IPS-20b (cell line): ENCODE results near the gene GOLGB1.

ENCODE experiments used
- H3K27ac ChIP-seq: one replicate; pipeline ENCODE4 v1.5.1; 2013; ENCODE audit warnings: low read length
- H3K27me3 ChIP-seq: 2 replicates; pipeline ENCODE4 v1.6.1; 2013; ENCODE audit warnings: mild to moderate bottlenecking, low read length, inconsistent platforms; ENCODE audit not compliant: insufficient read depth
- H3K36me3 ChIP-seq: 2 replicates; pipeline ENCODE4 v1.6.1; 2013; ENCODE audit warnings: low read depth, mild to moderate bottlenecking, inconsistent platforms, low read length, moderate library complexity; ENCODE audit not compliant: insufficient read depth
- H3K4me1 ChIP-seq: 2 replicates; pipeline ENCODE4 v1.6.1; 2013; ENCODE audit warnings: mild to moderate bottlenecking, control low read depth, inconsistent platforms, low read length, moderate library complexity; ENCODE audit not compliant: insufficient read depth
- H3K4me3 ChIP-seq: 2 replicates; pipeline ENCODE4 v1.5.1; 2013; ENCODE audit warnings: mild to moderate bottlenecking, low read length, inconsistent platforms
- H3K9ac ChIP-seq: 2 replicates; pipeline ENCODE4 v1.6.1; 2013; ENCODE audit warnings: low read depth, mild to moderate bottlenecking, inconsistent platforms, low read length, moderate library complexity
- H3K9me3 ChIP-seq: 2 replicates; pipeline ENCODE4 v1.6.1; 2013; ENCODE audit warnings: mild to moderate bottlenecking, low read depth, low read length, inconsistent platforms; ENCODE audit not compliant: insufficient read depth

Gene GOLGB1

GRCh38 chr3:121648219-121648958, 101.2 kb downstream of the GOLGB1 start:
- H3K4me1 ChIP-seq, result peaks cover 5% of the 10 kb centered on the region
- no peaks in the 10 kb centered on the region for H3K36me3 ChIP-seq
- no peak overlapping the region for H3K27ac ChIP-seq
- no peaks in the 10 kb centered on the region for H3K9me3 ChIP-seq
- H3K9ac ChIP-seq, result no peak overlapping the region
- no peak overlapping the region for H3K4me3 ChIP-seq
- no peaks in the 10 kb centered on the region for H3K27me3 ChIP-seq

DNA sequence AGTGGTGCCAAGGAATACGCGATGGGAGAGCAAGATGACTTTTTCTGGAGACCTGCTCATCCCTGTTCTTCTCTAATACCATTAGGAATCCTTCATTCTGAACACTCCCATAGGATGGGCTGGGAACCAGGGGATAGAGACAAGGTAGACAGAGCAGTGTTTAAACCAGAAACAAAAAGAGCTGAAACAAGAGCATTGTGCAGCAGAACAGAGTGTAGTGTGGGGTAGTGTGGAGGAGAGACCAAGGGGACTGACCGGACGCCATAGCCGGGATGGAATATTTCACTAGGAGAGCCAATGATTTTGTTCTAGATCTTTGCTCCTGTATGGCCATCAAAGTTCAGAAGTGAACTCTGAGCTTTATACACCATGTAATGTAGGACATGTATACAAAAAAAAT, 104.5 kb downstream of the GOLGB1 start:
- Histone ChIP-seq H3K27ac (no peak overlapping the region), H3K36me3 (no peaks in the 10 kb centered on the region), H3K27me3 (no peaks in the 10 kb centered on the region), H3K4me1 (peaks cover 8% of the 10 kb centered on the region), H3K4me3 (no peak overlapping the region), H3K9ac (no peak overlapping the region), H3K9me3 (no peaks in the 10 kb centered on the region)

GRCh38 chr3:121642601-121643314, 106.8 kb downstream of the GOLGB1 start:
- no peak overlapping the region for H3K9ac ChIP-seq
- no peak overlapping the region for H3K4me3 ChIP-seq
- H3K27ac ChIP-seq, result no peak overlapping the region
- H3K9me3 ChIP-seq, result no peaks in the 10 kb centered on the region
- H3K36me3 ChIP-seq, result no peaks in the 10 kb centered on the region
- H3K27me3 ChIP-seq, result no peaks in the 10 kb centered on the region
- peaks cover 11% of the 10 kb centered on the region for H3K4me1 ChIP-seq

- Histone ChIP-seq H3K27me3 (no peaks in the 10 kb centered on the region), H3K4me1 (peaks cover 11% of the 10 kb centered on the region), H3K9me3 (no peaks in the 10 kb centered on the region), H3K4me3 (no peak overlapping the region), H3K36me3 (no peaks in the 10 kb centered on the region), H3K9ac (no peak overlapping the region), H3K27ac (no peak overlapping the region)
Measured at GRCh38 chr3:121641127-121641526, 108.4 kb downstream of the GOLGB1 start.

DNA sequence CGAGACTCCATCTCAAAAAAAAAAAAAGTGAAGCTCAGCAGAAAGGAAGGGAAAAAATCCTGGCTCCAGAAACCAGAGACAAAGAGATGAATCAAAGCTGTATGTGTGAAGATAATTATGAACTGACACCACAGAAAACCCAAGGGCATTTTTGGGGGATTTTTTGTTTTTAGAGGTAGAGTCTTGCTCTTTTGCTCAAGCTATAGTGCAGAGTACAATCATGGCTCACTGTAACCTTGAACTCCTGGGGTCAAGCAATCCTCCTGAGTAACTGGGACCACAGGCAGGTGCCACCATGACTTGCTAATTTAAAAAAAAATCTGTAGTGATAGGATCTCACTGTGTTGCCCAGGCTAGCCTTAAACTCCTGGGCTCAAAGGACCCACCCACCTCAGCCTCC, 111.6 kb downstream of the GOLGB1 start:
- H3K4me1 ChIP-seq, result peaks cover 6% of the 10 kb centered on the region; the same call in 1 of the 2 replicates
- H3K9me3 ChIP-seq, result no peaks in the 10 kb centered on the region
- H3K27me3 ChIP-seq, result no peaks in the 10 kb centered on the region
- H3K9ac ChIP-seq, result no peak overlapping the region
- H3K4me3 ChIP-seq, result no peak overlapping the region
- H3K36me3 ChIP-seq, result no peaks in the 10 kb centered on the region
- no peak overlapping the region for H3K27ac ChIP-seq

DNA sequence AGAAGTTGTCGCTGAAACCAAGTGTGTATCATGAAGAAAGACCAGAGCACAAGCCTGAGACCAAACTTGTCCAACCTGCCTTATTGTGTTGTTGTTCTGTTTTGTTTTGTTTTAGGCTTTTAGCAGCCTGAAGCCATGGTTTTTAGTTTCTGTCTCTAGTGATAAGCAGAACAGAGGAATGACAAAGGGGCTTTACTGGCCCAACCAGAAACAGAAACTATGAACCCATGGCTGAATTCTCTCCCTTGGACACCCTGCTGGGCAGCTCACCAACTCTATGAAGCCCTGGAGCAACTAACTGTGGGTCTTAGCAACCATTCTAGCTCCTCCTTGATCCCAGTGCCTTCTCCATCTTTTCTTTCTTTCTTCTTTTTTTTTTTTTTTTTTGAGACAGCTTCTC, 119.2 kb downstream of the GOLGB1 start:
- no peak overlapping the region for H3K4me3 ChIP-seq
- no peaks in the 10 kb centered on the region for H3K36me3 ChIP-seq
- no peaks in the 10 kb centered on the region for H3K9me3 ChIP-seq
- H3K9ac ChIP-seq, result no peak overlapping the region
- no peaks in the 10 kb centered on the region for H3K27me3 ChIP-seq
- no peak overlapping the region for H3K27ac ChIP-seq
- peaks cover 7% of the 10 kb centered on the region; the same call in 1 of the 2 replicates for H3K4me1 ChIP-seq

- Histone ChIP-seq H3K9me3 (no peaks in the 10 kb centered on the region), H3K9ac (no peak overlapping the region), H3K27ac (no peak overlapping the region), H3K36me3 (no peaks in the 10 kb centered on the region), H3K4me3 (no peak overlapping the region), H3K4me1 (peaks cover 7% of the 10 kb centered on the region; the same call in 1 of the 2 replicates), H3K27me3 (no peaks in the 10 kb centered on the region)
Measured at GRCh38 chr3:121629601-121630000, 119.9 kb downstream of the GOLGB1 start.

GRCh38 chr3:121627622-121628021, 121.9 kb downstream of the GOLGB1 start:
- no peaks in the 10 kb centered on the region for H3K27me3 ChIP-seq
- no peaks in the 10 kb centered on the region for H3K36me3 ChIP-seq
- peaks cover 4% of the 10 kb centered on the region; the same call in 1 of the 2 replicates for H3K4me1 ChIP-seq
- H3K27ac ChIP-seq, result no peak overlapping the region
- H3K9ac ChIP-seq, result no peak overlapping the region
- no peaks in the 10 kb centered on the region for H3K9me3 ChIP-seq
- no peak overlapping the region for H3K4me3 ChIP-seq

DNA sequence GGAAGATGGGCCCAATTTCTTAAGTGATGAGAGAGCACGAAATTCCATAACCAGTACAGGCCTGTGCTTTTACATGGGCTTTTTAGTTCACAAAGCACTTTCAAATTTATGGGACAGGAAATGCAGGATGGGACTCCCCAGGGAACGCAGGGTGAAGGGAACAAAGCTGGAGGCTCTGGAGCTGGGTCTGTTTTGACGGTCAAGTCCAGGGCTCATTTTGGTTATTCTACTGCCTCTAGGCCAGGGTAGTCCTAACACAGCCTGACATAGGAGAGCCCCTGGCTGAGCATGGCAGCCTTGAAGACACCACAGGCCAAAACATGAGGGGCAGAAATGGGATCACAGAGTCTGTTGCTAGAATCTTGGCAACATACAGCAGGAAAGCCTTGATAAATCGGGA, 122.3 kb downstream of the GOLGB1 start:
- Histone ChIP-seq H3K27ac (no peak overlapping the region), H3K36me3 (no peaks in the 10 kb centered on the region), H3K4me3 (no peak overlapping the region), H3K9ac (no peak overlapping the region), H3K27me3 (no peaks in the 10 kb centered on the region), H3K9me3 (no peaks in the 10 kb centered on the region), H3K4me1 (peaks cover 4% of the 10 kb centered on the region; the same call in 1 of the 2 replicates)

DNA sequence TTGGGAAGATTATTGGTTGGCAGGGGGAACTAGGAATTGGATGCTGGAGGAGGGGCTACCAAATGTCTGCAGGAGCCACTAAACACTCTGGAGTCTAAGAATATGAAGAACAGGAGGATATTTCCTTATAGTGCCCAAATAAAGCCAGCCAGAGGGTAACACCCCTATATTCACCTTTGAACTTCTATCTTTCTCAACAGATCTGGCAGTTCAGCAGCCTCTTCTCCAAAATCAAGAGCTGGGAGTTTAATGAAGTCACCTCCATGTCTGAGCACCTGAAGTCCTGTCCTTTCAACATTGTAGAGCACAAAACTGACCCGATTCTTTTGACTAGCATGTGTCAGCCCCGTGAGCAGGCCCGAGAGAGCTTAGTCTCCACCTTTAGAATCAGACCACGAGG, 123.0 kb downstream of the GOLGB1 start:
- Histone ChIP-seq H3K27me3 (no peaks in the 10 kb centered on the region), H3K9me3 (no peaks in the 10 kb centered on the region), H3K4me3 (no peak overlapping the region), H3K27ac (no peak overlapping the region), H3K9ac (no peak overlapping the region), H3K36me3 (no peaks in the 10 kb centered on the region), H3K4me1 (peaks cover 4% of the 10 kb centered on the region; the same call in 1 of the 2 replicates)

GRCh38 chr3:121624147-121624899, 125.2 kb downstream of the GOLGB1 start:
- no peak overlapping the region for H3K4me3 ChIP-seq
- no peaks in the 10 kb centered on the region for H3K27me3 ChIP-seq
- no peaks in the 10 kb centered on the region for H3K9me3 ChIP-seq
- no peaks in the 10 kb centered on the region for H3K36me3 ChIP-seq
- H3K9ac ChIP-seq, result no peak overlapping the region
- H3K4me1 ChIP-seq, result peaks cover 4% of the 10 kb centered on the region; the same call in 1 of the 2 replicates
- H3K27ac ChIP-seq, result no peak overlapping the region
